ENCODE measurements around the gene NDUFB10. TPM values are rescaled to one million over a fixed set of nuclear protein-coding genes. Genes with fewer than 3 reads are reported as not detected.

The NDUFB10 gene
- polyA plus RNA-seq, 1 donor from 2014 or later, result 217 TPM

DNA sequence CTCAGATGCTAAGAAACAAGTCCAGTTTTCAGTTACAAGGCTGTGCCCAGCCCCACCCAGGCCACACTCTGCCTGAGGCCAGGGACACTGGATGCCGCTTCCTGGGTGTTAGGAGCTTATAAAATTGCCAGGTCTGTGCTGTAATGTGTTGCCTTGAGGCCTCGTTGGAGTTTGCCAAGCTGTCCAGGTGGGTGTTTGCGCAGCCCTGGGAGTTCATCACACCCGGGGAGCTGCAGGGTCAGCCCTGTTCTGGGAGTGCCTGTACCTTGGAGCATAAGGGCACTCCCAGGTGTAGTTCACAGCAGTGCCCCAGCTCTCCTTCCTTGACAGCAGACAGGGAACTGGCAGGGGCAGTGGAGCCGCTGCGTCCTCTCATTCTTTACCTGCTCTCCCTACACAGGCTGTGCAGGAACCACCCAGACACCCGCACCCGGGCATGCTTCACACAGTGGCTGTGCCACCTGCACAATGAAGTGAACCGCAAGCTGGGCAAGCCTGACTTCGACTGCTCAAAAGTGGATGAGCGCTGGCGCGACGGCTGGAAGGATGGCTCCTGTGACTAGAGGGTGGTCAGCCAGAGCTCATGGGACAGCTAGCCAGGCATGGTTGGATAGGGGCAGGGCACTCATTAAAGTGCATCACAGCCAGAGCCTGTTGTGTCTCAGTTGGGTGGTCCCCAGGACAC, 26.3 kb downstream of the NDUFB10 start:
- Histone ChIP-seq H3K9me2 (ENCODE audit: insufficient read depth, low read length) (no peaks in the 10 kb centered on the region), H3K9ac (ENCODE audit: low read length) (peak overlapping the region; percentile 94), H3K4me3 (ENCODE audit: low read length) (peak overlapping the region; percentile 99), H3K9me3 (ENCODE audit: low read length) (no peaks in the 10 kb centered on the region), H3K27ac (ENCODE audit: low read length) (no peak overlapping the region), H3F3A (ENCODE audit: insufficient read depth, low read length, poor library complexity, severe bottlenecking) (no peaks in the 10 kb centered on the region), H4K20me1 (ENCODE audit: insufficient read depth) (no peaks in the 10 kb centered on the region), H2AFZ (ENCODE audit: low read depth, low read length) (no peak overlapping the region), H3K27me3 (ENCODE audit: insufficient read depth, low read depth, low read length) (peaks cover 16% of the 10 kb centered on the region), H3K4me2 (ENCODE audit: low read length) (peak overlapping the region; percentile 97), H3K79me2 (replicated peaks; ENCODE audit: insufficient read depth, low read length) (no peaks in the 10 kb centered on the region), H3K36me3 (ENCODE audit: insufficient read depth, low read length) (no peaks in the 10 kb centered on the region)
- TF ChIP-seq, protein P1, sequence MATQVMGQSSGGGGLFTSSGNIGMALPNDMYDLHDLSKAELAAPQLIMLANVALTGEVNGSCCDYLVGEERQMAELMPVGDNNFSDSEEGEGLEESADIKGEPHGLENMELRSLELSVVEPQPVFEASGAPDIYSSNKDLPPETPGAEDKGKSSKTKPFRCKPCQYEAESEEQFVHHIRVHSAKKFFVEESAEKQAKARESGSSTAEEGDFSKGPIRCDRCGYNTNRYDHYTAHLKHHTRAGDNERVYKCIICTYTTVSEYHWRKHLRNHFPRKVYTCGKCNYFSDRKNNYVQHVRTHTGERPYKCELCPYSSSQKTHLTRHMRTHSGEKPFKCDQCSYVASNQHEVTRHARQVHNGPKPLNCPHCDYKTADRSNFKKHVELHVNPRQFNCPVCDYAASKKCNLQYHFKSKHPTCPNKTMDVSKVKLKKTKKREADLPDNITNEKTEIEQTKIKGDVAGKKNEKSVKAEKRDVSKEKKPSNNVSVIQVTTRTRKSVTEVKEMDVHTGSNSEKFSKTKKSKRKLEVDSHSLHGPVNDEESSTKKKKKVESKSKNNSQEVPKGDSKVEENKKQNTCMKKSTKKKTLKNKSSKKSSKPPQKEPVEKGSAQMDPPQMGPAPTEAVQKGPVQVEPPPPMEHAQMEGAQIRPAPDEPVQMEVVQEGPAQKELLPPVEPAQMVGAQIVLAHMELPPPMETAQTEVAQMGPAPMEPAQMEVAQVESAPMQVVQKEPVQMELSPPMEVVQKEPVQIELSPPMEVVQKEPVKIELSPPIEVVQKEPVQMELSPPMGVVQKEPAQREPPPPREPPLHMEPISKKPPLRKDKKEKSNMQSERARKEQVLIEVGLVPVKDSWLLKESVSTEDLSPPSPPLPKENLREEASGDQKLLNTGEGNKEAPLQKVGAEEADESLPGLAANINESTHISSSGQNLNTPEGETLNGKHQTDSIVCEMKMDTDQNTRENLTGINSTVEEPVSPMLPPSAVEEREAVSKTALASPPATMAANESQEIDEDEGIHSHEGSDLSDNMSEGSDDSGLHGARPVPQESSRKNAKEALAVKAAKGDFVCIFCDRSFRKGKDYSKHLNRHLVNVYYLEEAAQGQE (IDR thresholded peaks at IDR 0.05; ENCODE audit: borderline replicate concordance), result no peak
- TF ChIP-seq, protein P2, sequence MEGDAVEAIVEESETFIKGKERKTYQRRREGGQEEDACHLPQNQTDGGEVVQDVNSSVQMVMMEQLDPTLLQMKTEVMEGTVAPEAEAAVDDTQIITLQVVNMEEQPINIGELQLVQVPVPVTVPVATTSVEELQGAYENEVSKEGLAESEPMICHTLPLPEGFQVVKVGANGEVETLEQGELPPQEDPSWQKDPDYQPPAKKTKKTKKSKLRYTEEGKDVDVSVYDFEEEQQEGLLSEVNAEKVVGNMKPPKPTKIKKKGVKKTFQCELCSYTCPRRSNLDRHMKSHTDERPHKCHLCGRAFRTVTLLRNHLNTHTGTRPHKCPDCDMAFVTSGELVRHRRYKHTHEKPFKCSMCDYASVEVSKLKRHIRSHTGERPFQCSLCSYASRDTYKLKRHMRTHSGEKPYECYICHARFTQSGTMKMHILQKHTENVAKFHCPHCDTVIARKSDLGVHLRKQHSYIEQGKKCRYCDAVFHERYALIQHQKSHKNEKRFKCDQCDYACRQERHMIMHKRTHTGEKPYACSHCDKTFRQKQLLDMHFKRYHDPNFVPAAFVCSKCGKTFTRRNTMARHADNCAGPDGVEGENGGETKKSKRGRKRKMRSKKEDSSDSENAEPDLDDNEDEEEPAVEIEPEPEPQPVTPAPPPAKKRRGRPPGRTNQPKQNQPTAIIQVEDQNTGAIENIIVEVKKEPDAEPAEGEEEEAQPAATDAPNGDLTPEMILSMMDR (IDR thresholded peaks at IDR 0.05; ENCODE audit: poor library complexity, severe bottlenecking), result no peak
- TF ChIP-seq EP300 (conservative IDR thresholded peaks at IDR 0.05; ENCODE audit: poor library complexity, severe bottlenecking) (no peak), RAD21 (conservative IDR thresholded peaks at IDR 0.05) (no peak), TAF1 (IDR thresholded peaks at IDR 0.05; ENCODE audit: low read depth) (no peak), POLR2AphosphoS5 (IDR thresholded peaks at IDR 0.05) (no peak), EZH2 (IDR thresholded peaks at IDR 0.05; ENCODE audit: borderline replicate concordance, insufficient read depth, low read length, poor library complexity, severe bottlenecking) (no peak), SMC3 (conservative IDR thresholded peaks at IDR 0.05; ENCODE audit: poor library complexity) (no peak), MXI1 (conservative IDR thresholded peaks at IDR 0.05; ENCODE audit: poor library complexity, severe bottlenecking) (no peak)

GRCh38 chr16:1987198-1987597, 27.9 kb downstream of the NDUFB10 start:
- Histone ChIP-seq H3K4me2 (ENCODE audit: low read length) (no peak overlapping the region), H3K9me2 (ENCODE audit: insufficient read depth, low read length) (no peaks in the 10 kb centered on the region), H3K27ac (ENCODE audit: low read length) (no peak overlapping the region), H3K27me3 (ENCODE audit: insufficient read depth, low read depth, low read length) (peaks cover 21% of the 10 kb centered on the region), H3K9me3 (ENCODE audit: low read length) (no peaks in the 10 kb centered on the region), H3K4me3 (ENCODE audit: low read length) (no peak overlapping the region), H3F3A (ENCODE audit: insufficient read depth, low read length, poor library complexity, severe bottlenecking) (no peaks in the 10 kb centered on the region), H3K9ac (ENCODE audit: low read length) (no peak overlapping the region), H3K36me3 (ENCODE audit: insufficient read depth, low read length) (no peaks in the 10 kb centered on the region), H4K20me1 (ENCODE audit: insufficient read depth) (no peaks in the 10 kb centered on the region), H3K79me2 (replicated peaks; ENCODE audit: insufficient read depth, low read length) (no peaks in the 10 kb centered on the region), H2AFZ (ENCODE audit: low read depth, low read length) (no peak overlapping the region)
- no peak for TF ChIP-seq EP300 (conservative IDR thresholded peaks at IDR 0.05; ENCODE audit: poor library complexity, severe bottlenecking)
- no peak for TF ChIP-seq EZH2 (IDR thresholded peaks at IDR 0.05; ENCODE audit: borderline replicate concordance, insufficient read depth, low read length, poor library complexity, severe bottlenecking)
- TF ChIP-seq TAF1 (IDR thresholded peaks at IDR 0.05; ENCODE audit: low read depth), result no peak
- TF ChIP-seq, protein P1 (IDR thresholded peaks at IDR 0.05; ENCODE audit: borderline replicate concordance), result no peak
- TF ChIP-seq, protein P2 (IDR thresholded peaks at IDR 0.05; ENCODE audit: poor library complexity, severe bottlenecking), result no peak
- TF ChIP-seq POLR2AphosphoS5 (IDR thresholded peaks at IDR 0.05), result no peak
- TF ChIP-seq MXI1 (conservative IDR thresholded peaks at IDR 0.05; ENCODE audit: poor library complexity, severe bottlenecking), result no peak
- TF ChIP-seq SMC3 (conservative IDR thresholded peaks at IDR 0.05; ENCODE audit: poor library complexity), result no peak
- no peak for TF ChIP-seq RAD21 (conservative IDR thresholded peaks at IDR 0.05)
